SK-N-MC (cell line): ENCODE measurements around the gene MS4A12.

ENCODE experiments used
- EZH2 ChIP-seq: fragments of 200-600 bp; sonication (generic); IDR thresholded peaks from one replicate; pipeline ENCODE4 v1.6.1; 2017; ENCODE audit warnings: antibody characterized with exemption
- FOXP2 ChIP-seq: optimal IDR thresholded peaks from 2 replicates; pipeline ENCODE3; 2011; ENCODE audit warnings: mild to moderate bottlenecking, moderate library complexity; ENCODE audit not compliant: insufficient read depth; ENCODE audit errors: extremely low read length, control extremely low read depth
- POLR2AphosphoS5 ChIP-seq: IDR thresholded peaks from 2 replicates; pipeline ENCODE4 v1.6.1; 2012; ENCODE audit warnings: mild to moderate bottlenecking, low read depth, low read length, borderline replicate concordance

- TF ChIP-seq EZH2 (no peak), POLR2AphosphoS5 (no peak), FOXP2 (no peak)
Measured at GRCh38 chr11:60477035-60477445, 15.5 kb upstream of the MS4A12 start.
